HL-60 (cell line): ENCODE measurements around the gene GAMT.

Experiments
- CTCF ChIP-seq: IDR thresholded peaks from one replicate; pipeline ENCODE4 v1.5.1; 2011; ENCODE audit warnings: low read length, control low read depth, inconsistent platforms; ENCODE audit not compliant: insufficient read depth
- GABPA ChIP-seq: IDR thresholded peaks from 2 replicates; pipeline ENCODE4 v1.6.1; 2012; ENCODE audit warnings: low read depth
- POLR2AphosphoS5 ChIP-seq: IDR thresholded peaks from 2 replicates; pipeline ENCODE4 v1.6.1; 2012; ENCODE audit warnings: low read depth
- SPI1 ChIP-seq: IDR thresholded peaks from 2 replicates; pipeline ENCODE4 v1.6.1; 2012; ENCODE audit warnings: low read depth, mild to moderate bottlenecking, borderline replicate concordance

GRCh38 chr19:1383017-1383311 is 18.4 kb downstream of the GAMT start:
- no peak for TF ChIP-seq CTCF
- no peak for TF ChIP-seq SPI1
- TF ChIP-seq GABPA: no peak
- TF ChIP-seq POLR2AphosphoS5: no peak
